Type B pancreatic cell (in vitro differentiated cells): ENCODE results near the gene GRIPAP1. TPM values are rescaled to one million over a fixed set of nuclear protein-coding genes. Genes with fewer than 3 reads are reported as not detected.

ENCODE experiments used
- DNase-seq: peaks from one replicate; pipeline ENCODE4 v3.0.0; 2021; ENCODE audit warnings: mixed read lengths; ENCODE audit not compliant: unreplicated experiment; ENCODE audit errors: extremely low spot score
- H3K27ac Mint-ChIP-seq: 2 replicates; pipeline ENCODE4 v1.8.0; 2021; ENCODE audit warnings: mild to moderate bottlenecking, mixed read lengths
- H3K27me3 Mint-ChIP-seq: 2 replicates; pipeline ENCODE4 v1.8.0; 2021; ENCODE audit warnings: mixed read lengths
- H3K36me3 Mint-ChIP-seq: 2 replicates; pipeline ENCODE4 v1.8.0; 2021; ENCODE audit warnings: mixed read lengths
- H3K4me1 Mint-ChIP-seq: one replicate; pipeline ENCODE4 v1.8.0; 2021; ENCODE audit warnings: mixed read lengths; ENCODE audit not compliant: unreplicated experiment
- H3K4me3 Mint-ChIP-seq: 2 replicates; pipeline ENCODE4 v1.8.0; 2021; ENCODE audit warnings: mild to moderate bottlenecking, mixed read lengths
- H3K9me3 Mint-ChIP-seq: 2 replicates; pipeline ENCODE4 v1.8.0; 2021; ENCODE audit warnings: mixed read lengths
- total RNA-seq: library from RNA; stranded (reverse); gene quantifications from 2 replicates; pipeline ENCODE4 v1.2.1, GENCODE V29; 2021; ENCODE audit warnings: low replicate concordance
- TF ChIP-seq, protein P1 (sequence below): fragments of 200-600 bp; sonication (generic); conservative IDR thresholded peaks from 2 replicates; pipeline ENCODE4 v1.5.0; 2021; ENCODE audit warnings: antibody characterized with exemption, mild to moderate bottlenecking

Gene GRIPAP1
- total RNA-seq, 1 donor from 2014 or later = 43.3 TPM

DNA sequence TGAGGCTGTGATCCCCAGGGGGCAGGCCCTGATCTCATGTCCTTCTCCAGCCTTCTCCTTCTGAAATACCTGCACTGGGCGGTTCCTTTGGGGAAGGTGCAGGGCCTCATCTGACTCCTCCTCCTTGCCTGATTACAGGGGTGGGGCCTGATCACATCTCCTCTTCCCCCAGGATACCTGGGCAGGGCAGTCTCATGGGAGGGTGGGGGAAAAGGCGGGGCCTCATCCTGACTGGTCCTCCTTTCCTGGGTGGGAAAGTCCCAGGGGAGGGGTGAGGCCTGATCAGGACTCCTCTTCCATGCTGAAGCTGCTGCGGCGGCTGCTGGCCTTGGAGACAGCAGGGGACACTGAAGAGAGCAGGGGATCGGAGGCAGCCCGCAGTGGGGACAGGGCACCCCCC is 27.8 kb upstream of the GRIPAP1 start:
- Mint-ChIP-seq H3K27me3 (no peaks in the 10 kb centered on the region), H3K36me3 (peaks cover 8% of the 10 kb centered on the region), H3K9me3 (no peaks in the 10 kb centered on the region), H3K4me3 (peak overlapping the region; percentile 14), H3K27ac (peak overlapping the region; percentile 84), H3K4me1 (no peaks in the 10 kb centered on the region)
- TF ChIP-seq, protein P1, sequence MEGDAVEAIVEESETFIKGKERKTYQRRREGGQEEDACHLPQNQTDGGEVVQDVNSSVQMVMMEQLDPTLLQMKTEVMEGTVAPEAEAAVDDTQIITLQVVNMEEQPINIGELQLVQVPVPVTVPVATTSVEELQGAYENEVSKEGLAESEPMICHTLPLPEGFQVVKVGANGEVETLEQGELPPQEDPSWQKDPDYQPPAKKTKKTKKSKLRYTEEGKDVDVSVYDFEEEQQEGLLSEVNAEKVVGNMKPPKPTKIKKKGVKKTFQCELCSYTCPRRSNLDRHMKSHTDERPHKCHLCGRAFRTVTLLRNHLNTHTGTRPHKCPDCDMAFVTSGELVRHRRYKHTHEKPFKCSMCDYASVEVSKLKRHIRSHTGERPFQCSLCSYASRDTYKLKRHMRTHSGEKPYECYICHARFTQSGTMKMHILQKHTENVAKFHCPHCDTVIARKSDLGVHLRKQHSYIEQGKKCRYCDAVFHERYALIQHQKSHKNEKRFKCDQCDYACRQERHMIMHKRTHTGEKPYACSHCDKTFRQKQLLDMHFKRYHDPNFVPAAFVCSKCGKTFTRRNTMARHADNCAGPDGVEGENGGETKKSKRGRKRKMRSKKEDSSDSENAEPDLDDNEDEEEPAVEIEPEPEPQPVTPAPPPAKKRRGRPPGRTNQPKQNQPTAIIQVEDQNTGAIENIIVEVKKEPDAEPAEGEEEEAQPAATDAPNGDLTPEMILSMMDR = no peak
- no peak for DNase-seq

DNA sequence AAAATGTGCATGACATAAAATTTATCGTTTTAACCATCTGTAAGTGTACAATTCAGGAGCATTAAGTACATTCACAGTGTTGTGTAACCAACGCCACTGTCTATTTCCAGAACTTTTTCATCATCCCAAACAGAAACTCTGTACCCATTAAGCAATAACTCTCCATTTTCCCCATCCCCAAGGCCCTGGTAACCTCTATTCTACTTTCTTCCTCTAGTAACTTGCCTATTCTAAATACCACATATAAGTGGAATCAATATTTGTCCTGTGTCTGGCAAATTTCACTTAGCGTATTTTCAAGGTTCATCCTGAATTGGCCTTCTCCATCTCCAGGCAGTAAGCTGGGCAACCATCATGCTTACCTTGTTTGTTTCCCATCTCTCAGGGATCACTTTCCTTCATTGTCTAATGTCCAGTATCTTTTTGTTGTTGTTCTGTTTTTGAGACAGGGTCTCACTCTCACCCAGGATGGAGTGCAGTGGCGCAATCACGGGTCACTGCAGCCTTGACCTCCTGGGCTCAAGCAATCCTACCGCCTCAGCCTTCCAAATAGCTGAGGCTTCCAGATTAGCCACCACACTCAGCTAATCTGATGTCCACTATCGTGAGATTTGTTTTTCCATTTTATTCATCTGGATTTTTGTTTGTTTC is 17.7 kb upstream of the GRIPAP1 start:
- Mint-ChIP-seq H3K9me3 (peaks cover 4% of the 10 kb centered on the region), H3K36me3 (no peaks in the 10 kb centered on the region), H3K27ac (no peak overlapping the region), H3K27me3 (no peaks in the 10 kb centered on the region), H3K4me1 (no peaks in the 10 kb centered on the region), H3K4me3 (no peak overlapping the region)
- TF ChIP-seq, protein P1 = no peak
- no peak for DNase-seq

DNA sequence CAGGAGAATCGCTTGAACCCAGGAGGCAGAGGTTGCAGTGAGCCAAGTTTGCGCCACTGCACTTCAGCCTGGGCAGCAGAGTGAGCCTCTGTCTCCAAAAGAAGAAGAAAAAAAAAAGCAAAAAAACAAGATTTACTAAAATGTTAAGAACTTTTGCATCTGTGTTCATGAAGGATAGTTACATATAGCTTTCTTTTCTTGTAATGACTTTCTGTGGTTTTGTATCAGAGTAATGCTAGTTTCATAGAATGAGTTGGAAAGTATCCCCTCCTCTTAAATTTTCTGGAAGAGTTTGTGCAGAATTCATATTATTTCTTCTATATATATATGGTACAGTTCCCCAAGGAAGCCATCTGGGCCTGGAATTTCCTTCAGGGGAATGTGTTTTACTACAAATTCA is 17.0 kb upstream of the GRIPAP1 start:
- no peaks in the 10 kb centered on the region for H3K4me1 Mint-ChIP-seq
- DNase-seq = no peak
- H3K27me3 Mint-ChIP-seq = no peaks in the 10 kb centered on the region
- no peak overlapping the region for H3K4me3 Mint-ChIP-seq
- TF ChIP-seq, protein P1 = no peak
- H3K9me3 Mint-ChIP-seq = no peaks in the 10 kb centered on the region
- no peak overlapping the region for H3K27ac Mint-ChIP-seq
- no peaks in the 10 kb centered on the region for H3K36me3 Mint-ChIP-seq

DNA sequence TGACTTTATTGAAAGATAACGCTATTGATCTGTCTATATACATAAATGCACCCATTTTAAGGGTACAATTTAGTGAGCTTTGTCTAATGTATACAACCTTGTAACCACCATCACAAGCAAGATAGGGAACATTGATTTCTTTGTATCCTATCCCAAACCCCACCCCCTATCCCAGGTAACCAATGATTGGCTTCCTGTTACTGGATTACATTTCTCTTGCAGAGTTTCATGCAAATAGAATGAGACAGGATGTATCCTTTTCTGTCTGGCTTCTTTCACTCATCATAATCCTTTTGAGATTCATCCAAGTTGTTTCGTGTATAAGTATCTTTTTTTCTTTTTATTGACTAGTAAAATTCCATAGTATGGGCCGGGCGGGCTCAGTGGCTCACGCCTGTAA is 1.6 kb upstream of the GRIPAP1 start:
- Mint-ChIP-seq H3K36me3 (peaks cover 11% of the 10 kb centered on the region), H3K27ac (peak overlapping the region; percentile 55), H3K4me3 (peak overlapping the region; percentile 64), H3K9me3 (no peaks in the 10 kb centered on the region), H3K27me3 (no peaks in the 10 kb centered on the region), H3K4me1 (no peaks in the 10 kb centered on the region)
- no peak for DNase-seq
- TF ChIP-seq, protein P1 = no peak

GRCh38 chrX:49001521-49002090 is 458 bp downstream of the GRIPAP1 start:
- no peak for DNase-seq
- Mint-ChIP-seq H3K27ac (peak overlapping the region; percentile 95), H3K4me3 (peak overlapping the region; percentile 97), H3K36me3 (peaks cover 16% of the 10 kb centered on the region), H3K9me3 (no peaks in the 10 kb centered on the region), H3K4me1 (no peaks in the 10 kb centered on the region), H3K27me3 (no peaks in the 10 kb centered on the region)
- TF ChIP-seq, protein P1 = no peak
